ENCODE data around the gene RUFY1.

DNA sequence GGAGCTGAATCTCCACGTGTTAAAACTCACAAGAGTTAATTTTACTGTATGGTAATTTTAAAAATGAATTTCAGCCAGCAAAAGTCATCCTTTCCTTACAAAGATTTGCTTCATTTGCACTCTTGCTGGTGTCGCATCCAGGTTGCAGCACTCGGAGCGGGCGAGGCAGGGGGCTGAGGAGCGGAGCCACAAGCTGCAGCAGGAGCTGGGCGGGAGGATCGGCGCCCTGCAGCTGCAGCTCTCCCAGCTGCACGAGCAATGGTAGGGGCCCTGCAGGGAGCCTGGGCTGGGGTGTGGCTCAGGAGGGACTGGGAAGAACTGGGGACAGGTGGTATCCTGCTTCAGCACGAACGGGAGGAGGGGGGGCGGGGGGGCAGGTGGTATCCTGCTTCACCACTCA, 46.1 kb downstream of the RUFY1 start:
- TF ChIP-seq, protein P1, sequence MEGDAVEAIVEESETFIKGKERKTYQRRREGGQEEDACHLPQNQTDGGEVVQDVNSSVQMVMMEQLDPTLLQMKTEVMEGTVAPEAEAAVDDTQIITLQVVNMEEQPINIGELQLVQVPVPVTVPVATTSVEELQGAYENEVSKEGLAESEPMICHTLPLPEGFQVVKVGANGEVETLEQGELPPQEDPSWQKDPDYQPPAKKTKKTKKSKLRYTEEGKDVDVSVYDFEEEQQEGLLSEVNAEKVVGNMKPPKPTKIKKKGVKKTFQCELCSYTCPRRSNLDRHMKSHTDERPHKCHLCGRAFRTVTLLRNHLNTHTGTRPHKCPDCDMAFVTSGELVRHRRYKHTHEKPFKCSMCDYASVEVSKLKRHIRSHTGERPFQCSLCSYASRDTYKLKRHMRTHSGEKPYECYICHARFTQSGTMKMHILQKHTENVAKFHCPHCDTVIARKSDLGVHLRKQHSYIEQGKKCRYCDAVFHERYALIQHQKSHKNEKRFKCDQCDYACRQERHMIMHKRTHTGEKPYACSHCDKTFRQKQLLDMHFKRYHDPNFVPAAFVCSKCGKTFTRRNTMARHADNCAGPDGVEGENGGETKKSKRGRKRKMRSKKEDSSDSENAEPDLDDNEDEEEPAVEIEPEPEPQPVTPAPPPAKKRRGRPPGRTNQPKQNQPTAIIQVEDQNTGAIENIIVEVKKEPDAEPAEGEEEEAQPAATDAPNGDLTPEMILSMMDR (IDR thresholded peaks at IDR 0.05; ENCODE audit: low read length), result no peak
- TF ChIP-seq EZH2 (IDR thresholded peaks at IDR 0.05; ENCODE audit: borderline replicate concordance, low read length), result no peak

Data from OCI-LY1 (cell line).